Hair follicular keratinocyte (primary cell): ENCODE results near the gene RFC3. TPM values are rescaled to one million over a fixed set of nuclear protein-coding genes. Genes with fewer than 3 reads are reported as not detected.

Experiments
- total RNA-seq: library from RNA; depleted of rRNA; stranded (reverse); fragments of >200 nt; gene quantifications from 2 replicates; pipeline ENCODE4 v1.2.3, GENCODE V29; 2015

Gene RFC3
- 11.8 and 33.8 TPM in 2 replicates for total RNA-seq

DNA sequence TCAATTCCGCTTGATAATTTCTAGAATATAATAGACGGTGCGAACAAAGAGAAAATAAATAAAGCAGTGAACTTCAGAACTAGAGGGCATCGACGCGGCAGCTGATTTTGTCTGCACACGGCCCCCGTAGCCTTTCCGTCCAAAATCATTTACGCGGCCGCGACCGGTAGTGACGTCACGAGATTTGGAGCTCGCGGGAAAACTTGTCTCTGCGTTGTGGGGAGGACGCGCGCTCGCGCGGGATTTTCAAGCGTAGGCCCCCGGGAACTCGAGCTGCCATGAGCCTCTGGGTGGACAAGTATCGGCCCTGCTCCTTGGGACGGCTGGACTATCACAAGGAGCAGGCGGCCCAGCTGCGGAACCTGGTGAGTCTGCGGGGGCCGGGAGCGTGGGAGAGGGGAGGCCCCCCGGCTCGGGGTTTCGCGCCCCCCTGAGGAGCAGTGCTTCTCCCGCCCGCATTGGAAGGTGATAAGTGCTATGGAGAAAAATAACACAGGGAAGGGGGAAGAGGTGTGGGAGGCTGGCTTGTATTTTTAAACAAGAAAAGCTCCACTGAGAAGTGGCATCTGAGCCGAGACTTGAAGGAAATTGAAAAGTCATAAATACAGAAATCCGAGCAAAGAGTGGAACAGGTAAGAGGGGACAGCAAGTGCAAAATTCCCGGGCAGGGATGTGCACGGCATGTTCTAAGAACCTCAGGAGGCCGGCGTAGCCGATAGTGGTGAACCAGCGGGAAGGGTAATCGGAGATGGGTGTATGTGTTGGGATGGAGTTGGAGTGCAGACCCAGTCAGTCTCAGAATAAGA lies at the start of gene RFC3:
RFC3 (plus strand) TSS at position 249 of the 806 bp plus-strand sequence; CDS start at position 279, 30 bp downstream.

